Liver (tissue), 9 donors: Measurements from ENCODE around the gene RYR1. TPM values are rescaled to one million over a fixed set of nuclear protein-coding genes. Genes with fewer than 3 reads are reported as not detected.
"Not testable (repeated sequence)": the region's sequence is repeated elsewhere in the genome, so short reads cannot be mapped to it uniquely, and the experiment has no call there.

ENCODE experiments used
- DNase-seq: peaks from one replicate; pipeline ENCODE4 v3.0.0-alpha.2; 2017; ENCODE audit warnings: low spot score
- H3K27ac ChIP-seq, 2 donors: one replicate each; pipeline ENCODE4 v1.7.0; 2013; ENCODE audit warnings: inconsistent platforms in 2 of 2, low read length in 2 of 2, control low read depth in 1 of 2, low read depth in 1 of 2, mild to moderate bottlenecking in 1 of 2
- H3K27me3 ChIP-seq, 4 donors: one replicate each; pipeline versions ENCODE4 v1.6.1 to v1.7.0; 2013; ENCODE audit warnings: low read length in 3 of 4, inconsistent platforms in 1 of 4, mild to moderate bottlenecking in 1 of 4, moderate library complexity in 1 of 4; ENCODE audit not compliant: control insufficient read depth in 4 of 4, insufficient read depth in 4 of 4
- H3K36me3 ChIP-seq, 4 donors: one replicate each; pipeline versions ENCODE4 v1.6.1 to v1.7.0; 2013; ENCODE audit warnings: low read length in 3 of 4, mild to moderate bottlenecking in 3 of 4, low read depth in 1 of 4, moderate library complexity in 1 of 4; ENCODE audit not compliant: control insufficient read depth in 4 of 4, insufficient read depth in 3 of 4
- H3K4me1 ChIP-seq, 4 donors: one replicate each; pipeline versions ENCODE4 v1.6.1 to v1.7.0; 2013; ENCODE audit warnings: low read length in 3 of 4, mild to moderate bottlenecking in 3 of 4, moderate library complexity in 1 of 4; ENCODE audit not compliant: control insufficient read depth in 4 of 4, insufficient read depth in 4 of 4
- H3K4me3 ChIP-seq, 3 donors: one replicate each; pipeline versions ENCODE4 v1.6.1 to v1.7.0; 2013; ENCODE audit warnings: low read length in 3 of 3, control low read depth in 1 of 3, low read depth in 1 of 3, mild to moderate bottlenecking in 1 of 3
- H3K9ac ChIP-seq, 2 donors: one replicate each; pipeline ENCODE4 v1.7.0; 2013; ENCODE audit warnings: low read length in 2 of 2, mild to moderate bottlenecking in 2 of 2, moderate library complexity in 2 of 2, control low read depth in 1 of 2, low read depth in 1 of 2
- H3K9me3 ChIP-seq, 4 donors: one replicate each; pipeline versions ENCODE4 v1.6.1 to v1.7.0; 2013; ENCODE audit warnings: low read length in 3 of 4; ENCODE audit not compliant: control insufficient read depth in 4 of 4
- CTCF ChIP-seq: fragments of 150-350 bp; IDR thresholded peaks from 2 replicates; pipeline ENCODE4 v1.5.1; 2017; ENCODE audit warnings: improper control_type of control experiment, low read depth, low read length; ENCODE audit not compliant: missing input control
- EGR1 ChIP-seq, 2 donors: IDR thresholded peaks; 2 replicates each; pipeline ENCODE4 v1.6.1; 2016 to 2018; ENCODE audit warnings: antibody characterized with exemption in 2 of 2, low read depth in 2 of 2
- HNF4A ChIP-seq, 2 donors: conservative IDR thresholded peaks; 2 replicates each; pipeline ENCODE4 v1.6.1; 2016; ENCODE audit warnings: antibody characterized with exemption in 2 of 2, mild to moderate bottlenecking in 2 of 2
- HNF4G ChIP-seq: IDR thresholded peaks from 2 replicates; pipeline ENCODE4 v1.6.1; 2016; ENCODE audit warnings: antibody characterized with exemption
- JUND ChIP-seq, 2 donors: IDR thresholded peaks; 2 replicates each; pipeline ENCODE4 v1.6.1; 2016; ENCODE audit warnings: antibody characterized with exemption in 2 of 2
- REST ChIP-seq: IDR thresholded peaks from 2 replicates; pipeline ENCODE4 v1.6.1; 2016; ENCODE audit warnings: antibody characterized with exemption, mild to moderate bottlenecking
- TAF1 ChIP-seq: conservative IDR thresholded peaks from 2 replicates; pipeline ENCODE4 v1.6.1; 2016; ENCODE audit warnings: antibody characterized with exemption, mild to moderate bottlenecking
- WGBS: extraction: QIAGEN DNeasy Blood & Tissue Kit; methylation state at CpG from one replicate; pipeline ENCODE4 v1.1.7; 2013; 5-methylcytosine and 5-hydroxymethylcytosine counted together
- polyA plus RNA-seq, 2 donors: library from polyadenylated mRNA; stranded (reverse) in 1 of 2; unstranded in 1 of 2; fragments of 200-250 nt in 1 of 2; fragments of >200 nt in 1 of 2; fragmentation: Nextera tagmentation in 1 of 2; extraction: Ambion mirVana in 1 of 2; gene quantifications; one replicate each; pipeline versions ENCODE4 v1.2.1 to v1.2.3, GENCODE V29; 2013 to 2015
- total RNA-seq, 2 donors: library from RNA; depleted of rRNA; stranded (reverse); fragments of >200 nt; gene quantifications; one replicate each; pipeline ENCODE4 v1.2.3, GENCODE V29; 2014
- donor health status: healthy.
- donor health status: healthy.
- donor health status: healthy.
- donor health status: healthy.
- donor health status: healthy.

RYR1 gene
- total and polyA plus RNA-seq, 4 donors = 0.01 to 0.70 (median 0.29) TPM

- no peak overlapping the region for H3K9ac ChIP-seq
- no peaks in the 10 kb centered on the region for H3K9me3 ChIP-seq
- TF ChIP-seq CTCF = no peak
- TF ChIP-seq REST = no peak
- no peak for TF ChIP-seq TAF1
- TF ChIP-seq HNF4A (conservative IDR thresholded peaks at IDR 0.05) = no peak
- TF ChIP-seq HNF4G = no peak
- no peak for TF ChIP-seq JUND (IDR thresholded peaks at IDR 0.05)
- no peak for TF ChIP-seq EGR1 (IDR thresholded peaks at IDR 0.05; ENCODE audit: low read depth in 2 of 2)
- peaks cover 18 to 54% (median 29%) of the 10 kb centered on the region in 4 donors for H3K36me3 ChIP-seq
- no peaks in the 10 kb centered on the region for H3K4me1 ChIP-seq
- no peaks in the 10 kb centered on the region for H3K27me3 ChIP-seq
- H3K4me3 ChIP-seq = no peak overlapping the region
- DNase-seq = no peak
- H3K27ac ChIP-seq = no peak overlapping the region
- 96% methylated on average over 6 of the region's 6 CpGs for WGBS
Observed at GRCh38 chr19:38629568-38629967, 196.1 kb downstream of the RYR1 start.

GRCh38 chr19:38631301-38631700 is 197.8 kb downstream of the RYR1 start:
- H3K9ac ChIP-seq, H3K4me1 ChIP-seq, H3K4me3 ChIP-seq, H3K27ac ChIP-seq, H3K27me3 ChIP-seq, DNase-seq, H3K9me3 ChIP-seq: not testable (repeated sequence)
- H3K36me3 ChIP-seq = peaks cover 15 to 43% (median 24%) of the 10 kb centered on the region in 4 donors
- 85% methylated on average over 11 of the region's 11 CpGs for WGBS

- H3K4me3 ChIP-seq = not testable (repeated sequence)
- H3K36me3 ChIP-seq = peaks cover 13 to 37% (median 21%) of the 10 kb centered on the region in 4 donors
Observed at GRCh38 chr19:38631811-38632475, 198.5 kb downstream of the RYR1 start.

More at GRCh38 chr19:38631811-38632475, 198.5 kb downstream of the RYR1 start:
- WGBS = 81% methylated on average over 7 of the region's 7 CpGs
- not testable (repeated sequence) for H3K4me1 ChIP-seq, DNase-seq, H3K9me3 ChIP-seq, H3K27me3 ChIP-seq, H3K9ac ChIP-seq, H3K27ac ChIP-seq
